NCI-H2107 (cell line): ENCODE results near the gene HMGN4.

ENCODE experiments used
- DNase-seq: peaks from one replicate; lab custom pipeline; 2025; lab: John Stamatoyannopoulos, UW

HMGN4 gene

DNA sequence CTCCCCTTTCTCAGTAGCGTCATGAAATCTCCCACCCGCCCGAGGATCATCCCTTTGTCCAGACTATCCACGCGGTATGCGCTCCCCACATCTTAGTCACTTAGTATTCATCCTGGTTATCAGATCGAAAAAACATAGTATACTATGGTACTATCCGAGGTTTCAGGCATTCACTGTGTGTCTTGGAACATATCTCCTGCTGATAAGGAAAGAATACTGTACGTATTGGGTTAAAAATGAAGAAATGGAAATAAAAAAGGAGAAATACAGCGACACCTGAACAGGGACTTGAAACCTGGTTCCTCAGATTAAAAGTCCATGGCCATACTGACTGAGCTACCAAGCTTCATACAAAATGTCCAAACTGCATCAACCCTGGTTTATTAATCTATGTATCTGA, 14.0 kb downstream of the HMGN4 start:
- no peak for DNase-seq

DNA sequence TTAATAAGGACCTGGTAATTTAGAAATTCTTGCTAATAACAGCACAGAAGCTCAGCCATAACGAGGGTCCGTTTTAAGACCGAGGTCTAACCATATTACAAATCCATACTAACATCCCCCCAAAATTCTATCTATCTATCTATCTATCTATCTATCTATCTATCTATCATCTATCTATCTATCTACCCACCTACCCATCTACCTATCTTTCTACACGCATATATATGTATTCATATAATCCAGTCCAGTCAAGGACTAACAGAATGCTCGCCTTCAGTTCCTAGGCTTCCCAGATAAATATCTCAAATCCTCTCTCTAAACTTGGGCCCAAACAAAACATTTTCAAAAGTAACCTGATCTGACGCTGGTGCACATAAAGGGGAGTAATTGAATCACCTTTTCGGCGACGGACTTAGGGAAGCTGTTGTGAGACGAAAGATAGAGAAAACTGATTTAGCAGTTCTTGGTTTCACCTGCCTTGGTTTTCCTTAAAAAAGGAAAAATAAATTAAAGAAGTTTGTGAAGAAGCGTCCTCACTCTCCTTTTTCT, 14.5 kb downstream of the HMGN4 start:
- no peak for DNase-seq

DNA sequence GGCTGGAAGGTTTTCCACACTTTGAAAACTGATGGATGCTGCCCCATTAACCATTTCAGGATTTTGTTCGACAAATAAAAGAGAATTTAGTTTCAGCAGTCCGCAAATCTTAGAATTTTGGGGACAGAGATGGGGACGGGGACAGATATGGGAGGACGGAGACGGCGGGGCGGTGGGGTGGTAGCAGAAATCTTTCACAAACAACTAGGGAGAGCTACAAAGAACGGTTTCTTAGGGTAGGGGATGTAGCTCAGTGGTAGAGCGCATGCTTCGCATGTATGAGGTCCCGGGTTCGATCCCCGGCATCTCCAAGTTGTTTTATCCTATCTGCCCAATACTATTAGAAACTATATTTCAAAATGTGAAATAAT, 15.1 kb downstream of the HMGN4 start:
- DNase-seq: peak; percentile 4

DNA sequence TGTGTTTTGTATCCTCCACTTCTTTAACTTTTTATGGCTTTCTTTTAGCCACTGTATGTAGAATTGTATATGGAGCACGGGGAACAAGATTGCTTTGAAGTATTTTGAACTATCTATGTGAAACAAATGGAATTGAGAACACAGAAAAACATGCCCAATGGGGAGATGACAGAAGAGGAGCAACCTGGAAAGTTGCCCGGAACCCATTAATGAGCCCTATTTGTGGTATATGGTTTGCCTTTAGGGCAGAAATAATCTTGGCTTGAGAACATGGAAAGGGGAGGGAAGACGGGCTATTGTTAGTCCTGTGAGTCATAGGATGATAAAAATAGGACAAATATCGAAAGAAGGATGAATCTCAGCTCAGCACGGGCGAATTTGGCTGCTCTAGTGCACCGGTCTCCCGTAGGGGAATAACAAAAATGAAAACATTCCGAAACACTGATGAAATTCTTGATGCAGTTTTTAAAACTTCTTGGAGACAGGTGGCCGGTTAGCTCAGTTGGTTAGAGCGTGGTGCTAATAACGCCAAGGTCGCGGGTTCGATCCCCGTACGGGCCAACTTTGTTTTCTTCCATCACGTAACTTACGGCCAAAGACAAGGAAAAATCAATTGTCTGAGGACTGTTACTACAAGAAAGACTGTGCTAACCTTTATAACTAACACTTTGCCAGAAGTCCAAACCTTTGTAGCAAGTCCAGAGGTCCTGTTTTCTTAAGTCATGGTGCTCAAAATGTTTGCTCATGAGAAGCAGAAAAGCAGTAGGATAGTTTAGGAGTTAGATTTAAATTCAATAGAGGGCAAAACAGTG, 15.7 kb downstream of the HMGN4 start:
- DNase-seq: peak; percentile 6

DNA sequence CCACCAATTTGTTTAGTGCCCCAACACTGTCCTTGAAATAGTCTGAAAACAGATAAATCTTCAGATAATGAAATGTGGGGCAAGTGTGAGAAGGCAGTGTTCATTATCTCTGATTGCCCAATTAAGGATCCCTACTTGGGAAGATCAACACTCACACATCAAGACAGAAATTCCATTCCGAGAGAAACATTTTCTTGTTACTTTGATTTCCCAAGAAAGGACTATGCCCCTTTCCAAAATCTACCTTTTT, 16.2 kb downstream of the HMGN4 start:
- DNase-seq: no peak

DNA sequence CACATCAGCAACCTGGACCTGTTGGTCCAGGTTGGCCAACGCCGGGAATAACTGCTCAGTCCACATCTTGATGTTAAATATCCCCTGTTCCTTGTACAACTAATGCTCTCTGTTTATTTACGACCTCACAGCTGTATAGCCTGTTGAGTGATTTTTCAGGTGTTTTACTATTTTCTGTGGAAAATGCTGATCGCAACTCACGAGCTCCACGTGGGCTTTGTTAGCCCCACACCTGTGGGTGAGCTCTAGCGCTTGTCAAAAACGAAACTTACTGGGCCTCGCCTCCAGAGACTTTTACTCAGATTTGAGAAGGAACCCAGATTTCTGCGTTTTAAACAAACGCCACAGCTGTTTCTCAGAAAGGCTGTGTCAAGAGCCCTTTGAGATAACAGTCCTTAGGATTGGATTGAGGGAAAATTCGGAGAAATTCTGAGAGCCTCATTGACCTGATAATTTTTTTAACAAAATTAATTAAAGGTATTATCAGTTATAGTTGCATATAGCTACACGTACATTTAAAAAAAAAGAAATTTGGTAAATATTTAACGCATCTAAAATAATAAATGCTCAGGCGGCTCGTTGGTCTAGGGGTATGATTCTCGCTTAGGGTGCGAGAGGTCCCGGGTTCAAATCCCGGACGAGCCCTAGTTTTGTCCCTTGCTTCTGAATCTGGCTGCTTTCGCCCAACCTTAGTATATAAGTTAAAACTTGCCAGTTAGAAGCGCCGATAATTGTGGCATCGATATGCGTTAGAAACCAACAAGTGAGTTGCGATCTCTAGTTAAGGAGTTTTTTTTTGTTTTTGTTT, 16.7 kb downstream of the HMGN4 start:
- DNase-seq: no peak

DNA sequence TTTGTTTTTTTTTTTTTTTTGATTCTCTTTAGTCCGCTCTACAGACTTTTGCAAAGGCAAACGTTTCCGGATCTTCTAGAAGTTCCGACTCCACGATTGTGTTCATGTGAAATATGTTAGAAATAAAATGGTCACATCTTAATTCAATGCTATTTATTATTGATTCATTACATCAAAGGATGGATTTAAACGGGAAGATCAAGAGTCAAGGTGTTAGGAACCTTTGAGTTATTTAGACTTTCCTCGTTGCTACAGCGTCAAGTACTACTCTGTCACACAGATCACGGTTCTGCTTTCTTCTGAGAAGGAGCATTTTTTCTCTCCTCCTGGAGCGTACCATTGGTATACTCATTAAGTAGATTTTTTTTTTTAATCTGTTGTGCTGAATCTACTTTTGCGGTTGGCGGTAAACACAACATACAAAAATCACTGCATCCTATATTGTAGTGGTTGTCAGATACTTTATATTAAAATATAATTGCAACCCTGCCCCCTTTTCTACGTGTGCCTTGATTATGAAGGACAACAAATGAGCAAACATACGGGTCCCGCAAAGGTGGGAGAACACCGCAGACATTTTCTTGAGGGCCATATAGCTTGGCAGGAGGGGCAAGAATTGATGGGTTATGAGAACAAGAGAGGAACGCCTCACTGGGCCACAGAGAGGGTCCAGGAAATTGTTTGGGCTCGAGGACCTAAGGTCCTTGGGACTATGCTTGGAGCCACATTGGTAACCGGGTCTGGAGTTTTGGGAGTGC, 17.5 kb downstream of the HMGN4 start:
- DNase-seq: no peak

DNA sequence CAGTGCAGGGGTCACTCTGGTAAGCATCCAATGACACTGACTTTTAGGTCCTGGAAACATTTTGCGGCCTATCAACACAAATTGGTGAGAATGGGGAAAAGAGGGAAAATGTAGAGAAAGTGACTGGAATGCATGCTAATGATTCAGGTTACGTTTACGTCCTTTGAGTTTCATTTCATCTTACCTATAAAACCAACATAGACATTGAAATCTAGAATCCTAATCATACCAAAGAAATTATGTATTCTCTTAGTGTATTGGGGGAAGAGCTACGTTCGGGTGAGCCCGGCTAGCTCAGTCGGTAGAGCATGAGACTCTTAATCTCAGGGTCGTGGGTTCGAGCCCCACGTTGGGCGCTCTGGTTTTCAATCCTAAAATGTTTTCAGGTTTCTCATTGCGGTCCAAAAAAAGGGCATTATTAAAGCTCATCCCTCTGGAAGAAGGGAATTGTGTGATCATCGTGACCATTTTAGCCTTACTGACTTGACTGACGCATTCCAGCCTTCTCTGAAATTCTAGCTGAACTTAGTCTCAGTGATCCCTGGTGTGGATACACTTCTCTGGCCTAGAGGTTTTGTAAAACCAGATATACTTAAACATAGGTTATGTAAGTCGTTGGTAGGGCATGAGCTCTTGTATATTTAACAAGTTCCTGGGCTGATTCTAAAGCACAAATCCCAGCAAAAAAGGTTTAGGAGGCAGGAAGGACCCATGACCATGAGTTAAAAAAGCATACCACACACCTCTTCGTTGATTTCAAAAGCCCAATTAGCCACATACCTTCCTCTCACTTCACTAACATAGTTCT, 18.3 kb downstream of the HMGN4 start:
- no peak for DNase-seq

DNA sequence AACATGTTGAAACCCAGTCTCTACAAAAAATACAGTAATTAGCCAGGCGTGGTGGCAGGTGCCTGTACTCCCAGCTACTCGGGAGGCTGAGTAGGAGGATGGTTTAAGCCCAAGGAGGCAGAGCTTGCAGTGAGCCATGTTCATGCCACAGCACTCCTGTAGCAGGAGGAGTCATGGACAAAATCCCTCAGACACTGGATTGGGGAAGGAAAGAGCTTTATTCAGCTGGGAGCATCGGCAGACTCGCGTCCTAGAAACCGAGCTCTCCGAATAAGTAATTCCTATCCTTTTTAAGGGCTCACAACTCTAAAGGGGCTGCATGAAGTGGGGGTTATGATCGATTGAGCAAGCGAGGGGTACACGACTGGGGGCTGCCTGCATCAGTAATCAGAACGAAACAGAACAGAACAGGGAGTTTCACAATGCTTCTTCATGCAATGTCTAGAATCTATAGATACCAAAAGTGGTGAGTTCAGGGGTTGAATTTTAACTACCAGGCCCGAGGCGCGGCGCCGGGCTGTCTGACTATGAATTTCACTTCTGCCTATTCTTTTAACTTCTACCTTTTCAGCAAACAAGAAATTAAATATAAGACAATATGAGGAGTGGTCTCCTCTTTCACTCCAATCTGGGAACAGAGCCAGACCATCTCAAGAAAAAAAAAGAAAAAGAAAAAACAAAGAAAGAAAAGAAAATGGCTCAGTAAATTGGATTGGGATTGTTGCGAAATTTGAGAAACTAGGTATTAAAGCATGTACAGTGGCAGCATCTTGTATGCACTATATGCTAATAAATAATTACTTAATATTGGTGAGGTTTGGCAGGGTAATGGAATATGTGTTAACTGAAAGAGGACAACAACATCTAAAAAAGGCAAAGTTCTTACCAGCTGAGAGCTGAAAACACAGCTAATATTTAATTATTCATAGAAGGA, 23.6 kb downstream of the HMGN4 start:
- DNase-seq: no peak

DNA sequence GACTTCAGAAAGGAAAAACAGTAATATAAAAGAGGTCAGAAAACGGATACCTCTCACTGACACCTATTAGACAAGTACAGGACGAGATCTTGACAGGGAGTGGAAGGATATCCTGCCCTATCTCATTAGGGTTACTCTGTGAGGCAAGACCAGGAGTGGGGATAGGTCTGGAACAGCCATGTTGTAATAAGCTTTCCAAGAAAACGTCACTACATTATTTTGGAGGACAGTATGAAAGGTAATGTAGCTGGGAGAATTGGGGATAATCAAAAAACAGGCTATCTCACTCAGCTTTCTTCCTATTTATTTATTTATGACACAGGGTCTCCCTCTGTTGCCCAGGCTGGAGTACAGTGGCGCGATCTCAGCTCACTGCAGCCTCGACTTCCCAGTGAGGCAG, 25.3 kb downstream of the HMGN4 start:
- no peak for DNase-seq

DNA sequence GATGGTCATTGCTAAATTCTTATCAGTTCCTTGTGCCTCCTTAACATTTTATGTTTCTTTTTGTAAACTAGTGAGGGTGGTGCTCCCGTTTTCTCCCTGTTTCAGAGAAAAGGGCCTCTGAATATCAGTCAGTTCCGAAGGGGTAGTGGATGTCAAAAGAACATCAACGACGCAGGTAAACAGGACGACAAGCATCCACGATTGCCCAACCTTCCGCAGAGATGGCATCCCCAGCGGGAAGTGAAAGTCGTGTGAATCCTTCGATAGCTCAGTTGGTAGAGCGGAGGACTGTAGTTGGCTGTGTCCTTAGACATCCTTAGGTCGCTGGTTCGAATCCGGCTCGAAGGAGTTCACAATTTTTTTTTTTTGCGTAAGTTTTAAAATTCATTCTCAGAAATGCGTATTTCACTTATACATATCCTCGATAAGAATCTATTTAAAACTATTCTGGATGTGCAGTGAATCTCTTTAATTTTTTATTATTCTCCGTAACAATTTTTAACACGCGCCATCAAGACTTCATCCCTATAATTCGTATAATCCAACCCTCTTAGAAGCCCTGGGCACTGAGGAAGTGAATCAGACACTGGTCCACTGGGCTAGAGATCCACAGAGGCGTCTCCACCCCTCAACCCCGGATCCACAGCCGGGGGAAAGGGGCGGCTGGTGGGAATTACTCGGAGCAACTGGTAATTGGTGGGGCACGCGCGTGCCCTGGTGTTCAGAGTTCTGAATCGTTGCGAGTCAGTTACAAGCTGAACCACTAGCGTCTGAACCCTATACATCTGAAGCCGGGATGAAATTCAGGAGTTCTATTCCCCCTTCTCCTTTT, 30.7 kb downstream of the HMGN4 start:
- DNase-seq: peak; percentile 67

DNA sequence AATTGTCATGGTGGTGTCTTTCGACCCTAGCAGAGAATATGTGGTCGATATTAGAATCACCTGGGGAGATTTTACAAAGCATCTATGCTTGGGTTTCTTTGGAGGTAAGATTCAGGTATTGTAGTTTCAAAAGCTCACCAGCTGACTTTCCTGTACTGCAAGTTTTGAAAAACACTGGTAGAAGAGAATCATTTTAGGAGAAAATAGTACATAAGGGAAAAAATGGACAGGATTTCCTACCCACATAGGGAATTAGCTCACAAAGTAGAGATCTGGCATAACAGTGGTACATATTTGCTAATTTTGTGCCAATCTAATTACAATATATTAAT, 31.2 kb downstream of the HMGN4 start:
- DNase-seq: no peak

DNA sequence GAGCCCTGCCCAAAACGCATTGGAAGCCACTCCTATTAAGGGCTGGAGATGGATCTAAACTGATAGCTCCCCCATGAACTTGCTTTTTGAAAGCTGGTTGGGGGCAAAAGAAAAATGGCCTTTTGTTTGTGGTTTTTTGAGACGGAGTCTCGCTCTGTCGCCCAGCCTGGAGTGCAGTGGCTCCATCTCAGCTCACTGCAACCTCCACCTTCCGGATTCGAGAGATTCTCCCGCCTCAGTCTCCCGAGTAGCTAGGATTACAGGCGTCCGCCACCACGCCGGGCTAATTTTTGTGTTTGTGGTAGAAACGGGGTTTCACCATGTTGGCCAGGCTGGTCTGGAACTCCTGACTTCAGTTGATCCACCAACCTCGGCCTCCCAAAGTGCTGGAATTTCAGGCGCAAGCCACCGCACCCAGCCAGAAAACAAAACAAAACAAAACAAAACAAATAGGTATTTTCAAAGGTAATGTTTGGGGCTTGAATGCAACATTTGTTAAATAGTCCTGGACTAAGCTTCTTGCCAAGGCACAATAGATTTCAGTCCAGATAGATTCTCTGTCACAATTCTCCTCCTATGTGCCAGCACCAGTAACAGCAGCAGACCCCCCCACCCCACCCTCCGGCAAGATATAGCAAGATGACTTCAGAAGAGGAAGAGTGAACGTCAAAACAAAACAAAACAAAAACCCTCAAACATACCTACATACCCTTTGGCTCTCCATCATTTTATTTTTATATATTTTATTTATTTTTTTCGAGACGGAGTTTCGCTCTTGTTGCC, 32.1 kb downstream of the HMGN4 start:
- no peak for DNase-seq

DNA sequence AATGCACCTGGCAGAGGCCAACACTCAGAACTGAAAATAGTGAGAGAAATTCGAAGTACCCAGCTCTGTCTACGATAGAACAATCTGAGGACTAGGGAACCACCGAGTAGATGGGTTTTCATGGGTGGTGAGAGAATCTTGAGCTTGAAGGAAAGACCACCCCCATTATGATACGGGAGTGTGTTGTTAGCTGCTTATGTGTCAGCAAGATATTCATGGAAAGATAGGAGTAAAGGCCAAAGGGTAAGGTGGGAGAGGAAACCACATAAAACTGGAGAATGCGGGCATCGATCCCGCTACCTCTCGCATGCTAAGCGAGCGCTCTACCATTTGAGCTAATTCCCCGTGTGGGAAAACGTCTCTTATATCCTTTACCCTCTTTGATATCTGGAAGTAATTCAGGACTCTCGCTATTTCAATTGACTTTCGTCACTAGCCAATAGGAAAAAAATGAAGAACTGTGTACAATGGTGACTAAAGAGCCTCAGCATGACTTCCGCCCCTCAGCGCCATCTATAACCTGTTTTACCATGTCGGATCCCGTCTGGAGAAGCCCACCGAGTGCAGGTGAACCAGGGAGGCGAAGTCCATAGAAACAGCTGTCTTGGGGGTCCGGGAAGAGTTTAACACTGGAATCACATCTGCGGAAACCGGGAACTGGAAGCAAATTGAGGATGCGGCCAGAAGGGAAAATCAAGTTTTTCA, 33.6 kb downstream of the HMGN4 start:
- peak; percentile 25 for DNase-seq

DNA sequence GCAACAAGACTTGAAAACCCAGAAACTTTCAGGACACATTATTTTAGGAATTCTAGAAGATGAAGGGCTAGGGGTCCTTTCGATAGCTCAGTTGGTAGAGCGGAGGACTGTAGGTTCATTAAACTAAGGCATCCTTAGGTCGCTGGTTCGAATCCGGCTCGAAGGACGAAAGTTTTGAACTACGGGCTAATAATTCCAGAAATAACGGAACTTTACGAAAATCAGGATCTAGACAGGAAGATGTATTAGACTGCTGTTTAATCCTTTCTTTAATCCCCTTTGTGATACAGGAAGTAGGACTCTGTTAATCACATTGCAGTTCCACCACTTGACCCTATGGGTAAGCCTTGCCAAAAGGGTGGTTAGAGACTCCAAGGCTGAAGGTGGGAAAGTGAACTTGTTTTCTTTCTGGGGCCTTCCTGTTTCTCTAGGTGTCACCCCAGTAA, 37.4 kb downstream of the HMGN4 start:
- DNase-seq: no peak

DNA sequence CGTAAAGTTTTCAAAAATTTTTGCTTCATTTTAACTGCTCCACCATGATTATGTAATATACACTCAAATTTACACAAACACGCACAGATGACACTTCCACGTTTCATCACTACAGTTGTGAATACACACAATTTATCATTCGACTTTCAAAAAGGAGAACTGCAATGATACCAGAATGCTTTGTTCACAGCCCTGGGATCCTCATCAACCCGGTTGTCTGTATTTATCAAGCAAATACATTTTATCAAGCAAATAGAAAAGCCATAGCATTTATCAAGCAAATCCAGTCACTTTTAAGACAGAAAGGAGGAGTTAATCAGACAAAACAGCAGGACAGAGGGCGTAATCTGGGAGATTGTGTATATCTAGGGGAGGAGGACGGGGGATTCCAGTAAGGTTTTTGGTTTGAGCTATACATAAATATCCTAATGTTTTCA, 38.3 kb downstream of the HMGN4 start:
- no peak for DNase-seq

DNA sequence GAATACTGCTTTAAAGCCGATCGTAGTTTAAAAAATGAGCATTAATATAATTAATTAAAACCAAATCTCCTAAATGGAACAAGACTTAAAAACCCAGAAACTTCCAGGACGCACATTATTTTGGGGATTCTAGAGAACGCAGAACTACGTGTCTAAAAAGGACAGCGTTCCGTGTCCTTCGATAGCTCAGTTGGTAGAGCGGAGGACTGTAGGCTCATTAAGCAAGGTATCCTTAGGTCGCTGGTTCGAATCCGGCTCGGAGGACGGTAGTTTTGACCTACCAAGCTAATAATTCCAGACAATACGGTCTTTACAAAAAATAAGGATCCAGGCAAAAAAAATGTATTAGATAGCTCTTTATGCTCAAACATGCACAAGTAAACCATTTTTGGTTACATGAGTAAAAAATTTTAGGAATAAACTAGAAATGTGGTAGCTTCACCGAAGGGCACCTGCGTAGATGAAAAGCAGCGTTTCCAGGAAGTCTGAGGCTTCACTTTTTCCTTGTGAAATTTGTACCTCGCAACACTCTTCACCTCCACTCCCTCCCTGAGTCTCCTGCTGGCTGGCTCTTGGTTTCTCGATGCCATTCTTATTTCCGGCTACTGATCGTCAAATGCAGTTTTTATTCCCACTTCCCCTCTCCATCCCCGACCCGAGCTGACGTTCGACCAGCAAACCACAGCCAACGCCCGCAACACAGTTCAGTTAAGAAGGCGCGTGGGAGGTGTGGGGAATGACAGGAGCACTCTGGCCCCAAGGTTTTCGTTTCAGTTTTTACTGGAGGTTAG, 39.0 kb downstream of the HMGN4 start:
- DNase-seq: no peak

DNA sequence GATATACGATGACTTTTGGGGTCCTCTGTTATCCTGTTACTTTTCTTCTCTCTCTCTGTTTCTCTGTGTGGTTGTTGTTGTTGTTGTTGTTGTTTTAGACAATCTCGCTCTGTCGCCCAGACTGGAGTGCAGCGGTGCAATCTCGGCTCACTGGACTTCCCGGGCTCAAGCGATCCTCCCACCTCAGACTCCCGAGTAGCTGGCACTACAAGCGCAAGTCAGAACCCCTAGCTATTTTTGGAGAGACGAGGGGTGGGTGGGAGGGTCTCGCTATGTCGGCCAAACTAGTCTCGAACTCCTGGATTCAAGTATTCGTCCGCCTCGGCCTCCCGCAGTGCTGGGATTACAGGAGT, 39.5 kb downstream of the HMGN4 start:
- DNase-seq: no peak
